Mucosa of descending colon (tissue), 3 donors: ENCODE measurements around the gene TYW1B. TPM values are rescaled to one million over a fixed set of nuclear protein-coding genes. Genes with fewer than 3 reads are reported as not detected.
"Not testable (repeated sequence)": the region's sequence is repeated elsewhere in the genome, so short reads cannot be mapped to it uniquely, and the experiment has no call there.

ENCODE experiments used
- ATAC-seq: fragments of 200-7000 bp; cut with Tn5 transposase; one replicate; pipeline ENCODE4 v1.9.1; 2020; ENCODE audit warnings: mild to moderate bottlenecking, moderate library complexity
- DNase-seq, 3 donors: peaks; one replicate each; pipeline ENCODE4 v3.0.0-alpha.2; 2020
- H3K36me3 ChIP-seq: fragments of 200-600 bp; one replicate; pipeline ENCODE4 v1.8.0; 2021; ENCODE audit warnings: low read depth, mild to moderate bottlenecking
- H3K4me1 ChIP-seq: fragments of 200-600 bp; one replicate; pipeline ENCODE4 v1.8.0; 2021; ENCODE audit warnings: low read depth, mild to moderate bottlenecking
- H3K4me3 ChIP-seq: fragments of 200-600 bp; one replicate; pipeline ENCODE4 v1.8.0; 2021; ENCODE audit warnings: mild to moderate bottlenecking
- H3K9me3 ChIP-seq: fragments of 200-600 bp; one replicate; pipeline ENCODE4 v1.8.0; 2021; ENCODE audit warnings: mild to moderate bottlenecking
- CTCF ChIP-seq: fragments of 200-600 bp; IDR thresholded peaks from one replicate; pipeline ENCODE4 v1.8.0; 2022; ENCODE audit warnings: antibody characterized with exemption, mild to moderate bottlenecking
- intact Hi-C, 2 donors: fragments of 100-400 bp; cut with DNase I in 1 of 2; cut with micrococcal nuclease in 1 of 2; formaldehyde crosslinking; loops; one replicate each; pipeline versions ENCODE4 v1.11.0 to v1.11.1; 2022; cut with DNase I, micrococcal nuclease
- total RNA-seq, 3 donors: library from RNA; stranded (reverse); fragmentation: NEBNext Ultra II Directional in 2 of 3; extraction: Animal tissue kit (Norgen Biotek cat#: 25700) in 2 of 3; gene quantifications; one replicate each; pipeline versions ENCODE4 v1.2.1 to v1.2.4, GENCODE V29; 2021 to 2023
- donor health status: DM: no; HTN: no; CAD: no; lungs with moderate emphysema.
- donor health status: DM: no; HTN: no; CAD: no.
- donor health status: DM: no; HTN: yes; CAD: no.

Gene TYW1B
- total RNA-seq, 3 donors from 2014 or later: 2.5 to 6.3 (median 3.5) TPM

- H3K36me3 ChIP-seq, H3K9me3 ChIP-seq, H3K4me3 ChIP-seq, H3K4me1 ChIP-seq, intact Hi-C loops: not testable (repeated sequence)
- ATAC-seq (peak; percentile 100), DNase-seq (peak; percentile 57 to 67 (median 61))
These were observed 105.3 kb downstream of the TYW1B start for GRCh38 chr7:72722694-72723093.

- H3K36me3 ChIP-seq, H3K4me3 ChIP-seq, H3K9me3 ChIP-seq, DNase-seq, H3K4me1 ChIP-seq, ATAC-seq, intact Hi-C loops: not testable (repeated sequence)
These were observed 107.1 kb downstream of the TYW1B start for GRCh38 chr7:72720890-72721289.

GRCh38 chr7:72717252-72717774 lies 110.7 kb downstream of the TYW1B start:
- H3K4me1 ChIP-seq, H3K4me3 ChIP-seq, H3K36me3 ChIP-seq, ATAC-seq, DNase-seq, H3K9me3 ChIP-seq, intact Hi-C loops: not testable (repeated sequence)

GRCh38 chr7:72711927-72712326 lies 116.1 kb downstream of the TYW1B start:
- H3K9me3 ChIP-seq, ATAC-seq, intact Hi-C loops, H3K4me3 ChIP-seq, H3K36me3 ChIP-seq, H3K4me1 ChIP-seq, DNase-seq: not testable (repeated sequence)

GRCh38 chr7:72710983-72711382 lies 117.0 kb downstream of the TYW1B start:
- no peaks in the 10 kb centered on the region for H3K9me3 ChIP-seq
- DNase-seq (no peak), ATAC-seq (no peak)
- no peak overlapping the region for H3K4me3 ChIP-seq
- no peak for TF ChIP-seq CTCF
- intact Hi-C loops: no loop called here
- no peaks in the 10 kb centered on the region for H3K36me3 ChIP-seq
- H3K4me1 ChIP-seq: no peaks in the 10 kb centered on the region

GRCh38 chr7:72709909-72710308 lies 118.1 kb downstream of the TYW1B start:
- Histone ChIP-seq H3K4me1 (no peaks in the 10 kb centered on the region), H3K9me3 (no peaks in the 10 kb centered on the region), H3K4me3 (no peak overlapping the region), H3K36me3 (no peaks in the 10 kb centered on the region)
- DNase-seq (no peak), ATAC-seq (no peak)
- no peak for TF ChIP-seq CTCF
- intact Hi-C loops: no loop called here

- ATAC-seq, H3K9me3 ChIP-seq, intact Hi-C loops, H3K4me1 ChIP-seq, DNase-seq, H3K4me3 ChIP-seq, H3K36me3 ChIP-seq: not testable (repeated sequence)
These were observed 119.5 kb downstream of the TYW1B start for GRCh38 chr7:72708371-72709050.

- no peak for DNase-seq
- Histone ChIP-seq H3K4me1 (no peaks in the 10 kb centered on the region), H3K9me3 (no peaks in the 10 kb centered on the region), H3K36me3 (no peaks in the 10 kb centered on the region), H3K4me3 (no peak overlapping the region)
- TF ChIP-seq CTCF: no peak
- intact Hi-C loops: no loop called here
- ATAC-seq: no peak
These were observed 121.5 kb downstream of the TYW1B start for GRCh38 chr7:72706521-72706920.

- intact Hi-C loops, H3K9me3 ChIP-seq, DNase-seq, H3K4me1 ChIP-seq, H3K36me3 ChIP-seq, H3K4me3 ChIP-seq: not testable (repeated sequence)
- peak; percentile 14 for ATAC-seq
These were observed 122.3 kb downstream of the TYW1B start for GRCh38 chr7:72705693-72706092.
